Fibroblast of skin of back (primary cell): ENCODE data around the gene ZBTB20.

Source experiments
- DNase-seq: peaks from one replicate; pipeline ENCODE4 v3.0.0-alpha.2; 2013

The ZBTB20 gene

DNA sequence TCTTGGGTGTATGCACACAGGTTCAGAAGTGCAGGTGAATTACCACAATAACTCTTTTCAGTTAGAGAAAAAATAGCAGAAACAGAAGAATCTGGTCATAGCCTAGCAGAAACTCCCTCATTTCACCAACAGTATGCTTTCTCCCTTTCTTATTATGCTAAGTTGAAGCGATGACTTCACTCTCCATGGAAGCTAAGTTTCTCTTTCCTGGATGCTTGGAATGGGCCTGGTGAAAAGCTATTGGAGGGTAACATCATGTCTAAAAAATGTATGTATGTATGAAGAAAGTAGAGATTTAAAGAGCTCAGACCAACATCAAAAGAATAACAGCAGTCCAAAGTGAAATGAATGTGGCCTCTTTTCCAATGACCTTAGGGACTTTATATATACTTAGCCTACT lies 707.8 kb downstream of the ZBTB20 start:
- DNase-seq, result peak; percentile 79

DNA sequence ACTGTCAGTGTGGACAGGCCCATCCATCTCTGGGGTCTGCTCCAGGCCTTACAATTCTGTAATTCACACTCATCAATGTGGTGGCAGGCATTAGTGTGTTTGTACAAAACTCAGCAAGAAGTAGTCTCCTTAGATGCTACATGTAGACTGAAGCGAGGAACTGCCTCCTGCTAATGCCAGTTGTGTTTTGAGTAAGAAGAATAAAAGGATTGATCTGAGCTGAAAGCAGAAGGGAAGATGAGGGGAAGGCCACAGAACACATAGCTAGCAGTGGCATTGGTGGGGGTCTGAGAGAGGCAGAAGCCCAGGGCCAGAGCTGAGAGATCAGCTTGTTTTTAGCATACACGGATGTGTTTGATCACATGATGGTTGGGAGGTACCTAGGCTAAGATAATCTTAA lies 709.2 kb downstream of the ZBTB20 start:
- no peak for DNase-seq

DNA sequence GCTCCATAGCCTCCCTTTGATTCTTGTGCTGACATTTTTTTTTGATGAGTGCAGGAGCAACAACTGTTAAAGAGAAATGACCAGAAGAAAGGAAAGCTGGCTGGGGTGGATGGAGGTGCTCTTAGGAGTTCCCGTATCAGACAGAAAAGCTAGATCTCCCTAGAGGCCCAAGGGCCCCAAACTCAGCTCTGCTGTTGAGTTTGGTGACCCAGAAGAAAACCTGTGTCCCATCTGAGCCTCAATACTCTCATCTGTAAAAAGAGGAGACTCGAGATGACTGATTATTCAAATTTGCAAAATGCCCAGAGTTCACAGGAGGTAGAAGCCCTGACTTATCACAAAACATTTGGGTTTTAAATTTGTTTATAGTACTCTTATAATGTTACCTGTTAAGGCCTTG lies 710.9 kb downstream of the ZBTB20 start:
- DNase-seq, result no peak

DNA sequence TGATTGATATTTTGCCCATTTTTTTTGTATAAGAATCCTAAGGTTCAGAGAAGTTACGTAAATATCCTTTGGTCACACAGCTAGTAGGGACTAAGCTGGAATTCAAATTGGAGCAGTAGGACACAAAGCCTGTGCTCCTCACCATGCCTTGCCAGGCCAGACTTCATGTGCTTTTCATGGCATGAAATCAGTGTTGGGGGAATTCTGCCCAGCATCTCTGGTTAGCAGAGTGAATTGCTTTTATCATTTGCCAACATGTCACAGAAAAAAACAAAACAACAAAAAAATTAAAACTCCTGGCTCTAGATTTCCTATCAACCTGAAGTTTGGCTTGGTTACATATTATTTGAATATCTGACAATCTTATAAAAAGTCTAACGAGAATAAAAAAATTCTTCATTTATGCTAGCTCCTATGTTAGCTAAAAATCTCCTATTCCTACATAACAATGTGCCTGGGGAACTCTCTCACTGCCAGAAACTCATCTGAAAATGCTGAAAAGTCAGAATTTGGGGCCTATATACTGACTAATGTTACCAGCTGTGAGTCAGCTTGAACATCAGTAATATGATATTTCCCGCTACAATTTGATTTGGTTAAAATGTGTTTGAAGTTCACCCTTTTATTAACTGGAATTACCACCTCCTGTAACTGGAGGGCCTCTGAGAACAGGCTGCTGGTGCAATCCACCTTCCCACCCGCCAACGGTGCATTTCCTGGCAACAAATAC lies 711.5 kb downstream of the ZBTB20 start:
- no peak for DNase-seq

DNA sequence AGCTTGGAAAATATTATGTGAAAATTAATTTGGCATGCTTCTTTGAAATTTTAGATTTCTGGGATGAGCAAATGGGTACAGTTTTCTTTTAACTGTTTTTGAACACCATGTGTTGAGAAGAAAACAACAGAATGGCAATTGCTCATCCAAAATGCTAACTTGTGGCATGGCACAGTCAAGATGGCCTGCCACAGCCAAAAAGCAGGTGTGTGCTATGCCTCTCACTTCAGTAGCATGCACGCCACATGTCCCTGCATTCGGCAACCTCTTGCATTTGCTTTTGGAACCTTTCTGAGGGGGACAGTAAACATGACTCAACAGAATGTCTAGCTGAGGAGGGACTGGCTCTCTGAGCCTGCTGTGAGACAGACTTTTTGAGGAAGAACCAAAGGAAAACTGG lies 714.8 kb downstream of the ZBTB20 start:
- DNase-seq, result no peak

DNA sequence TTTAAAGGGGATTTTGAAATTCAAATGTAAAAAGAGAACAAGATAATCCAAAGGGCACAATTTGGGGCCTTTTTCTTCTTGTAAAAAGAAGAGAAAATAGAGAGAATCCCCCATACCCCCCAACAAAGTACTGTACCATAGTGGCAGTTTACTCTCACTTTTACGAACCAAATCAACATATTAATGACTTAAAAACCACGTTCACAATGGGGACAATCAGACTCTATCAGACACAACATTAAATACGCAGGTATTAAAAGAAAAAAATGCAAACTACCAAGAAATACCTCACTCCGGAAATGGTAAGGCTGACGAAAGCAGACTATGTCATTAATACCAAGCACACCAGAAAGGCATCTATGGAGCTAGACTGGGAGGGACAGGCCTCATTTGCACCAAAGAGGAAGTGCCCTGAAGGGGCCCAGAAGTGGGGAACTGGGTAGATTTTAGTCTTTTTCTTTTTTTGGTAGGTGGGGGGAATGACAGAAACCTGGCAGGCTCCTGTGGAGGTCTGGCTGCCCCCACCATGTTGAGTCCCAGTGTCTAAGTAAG lies 719.0 kb downstream of the ZBTB20 start:
- no peak for DNase-seq

DNA sequence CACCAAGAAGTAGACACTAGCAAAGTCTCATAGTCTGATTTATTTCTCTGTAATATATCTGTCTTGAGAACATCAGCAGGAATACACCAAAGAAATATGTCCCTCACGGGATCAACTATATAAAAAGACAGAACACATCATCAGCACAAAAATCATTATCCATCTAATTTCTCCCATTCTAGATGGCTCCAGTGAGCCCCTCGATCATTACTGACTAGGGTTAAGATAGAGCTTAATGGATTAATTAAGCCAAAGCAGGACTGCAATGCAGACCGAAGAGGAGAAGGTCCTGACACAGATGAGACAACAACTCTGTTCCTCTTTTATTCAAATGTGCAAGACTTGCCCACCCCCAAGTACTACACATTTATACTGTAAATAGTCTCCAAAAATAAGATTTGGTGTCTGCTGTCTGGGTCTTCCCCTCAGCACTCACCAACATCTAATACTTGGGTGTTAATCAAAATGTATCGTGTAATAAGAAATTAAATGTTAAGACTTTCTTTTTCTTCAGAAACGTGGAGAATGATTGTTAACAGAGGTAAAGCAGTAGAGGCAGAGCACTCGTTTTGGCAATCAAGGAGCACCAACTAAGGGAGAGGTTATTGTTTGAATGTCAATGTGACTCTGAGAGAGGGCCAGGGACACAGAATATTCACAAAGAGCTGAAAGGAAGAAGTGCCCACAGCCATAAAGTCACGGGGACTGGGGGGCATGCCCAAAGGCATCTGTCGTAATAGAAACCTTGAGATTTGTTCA lies 719.6 kb downstream of the ZBTB20 start:
- no peak for DNase-seq

DNA sequence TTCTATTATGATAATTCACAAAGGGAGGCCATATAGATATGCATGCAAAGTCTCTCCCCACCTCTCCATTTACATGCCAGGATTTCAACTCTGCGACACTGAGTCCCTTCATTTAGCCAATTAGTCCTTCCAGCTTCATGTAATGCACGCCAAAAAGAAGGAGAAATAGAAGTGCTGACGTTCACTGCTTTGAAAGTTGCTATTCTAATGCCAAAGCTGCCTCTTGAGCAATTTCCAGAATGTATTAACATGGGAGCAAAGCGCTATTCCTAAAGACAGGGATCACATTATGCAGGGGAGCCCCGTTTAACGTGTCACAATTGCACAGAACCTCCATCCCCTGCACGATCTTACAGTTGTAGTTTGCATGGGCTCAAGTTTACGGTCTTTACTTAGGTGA lies 722.8 kb downstream of the ZBTB20 start:
- no peak for DNase-seq

DNA sequence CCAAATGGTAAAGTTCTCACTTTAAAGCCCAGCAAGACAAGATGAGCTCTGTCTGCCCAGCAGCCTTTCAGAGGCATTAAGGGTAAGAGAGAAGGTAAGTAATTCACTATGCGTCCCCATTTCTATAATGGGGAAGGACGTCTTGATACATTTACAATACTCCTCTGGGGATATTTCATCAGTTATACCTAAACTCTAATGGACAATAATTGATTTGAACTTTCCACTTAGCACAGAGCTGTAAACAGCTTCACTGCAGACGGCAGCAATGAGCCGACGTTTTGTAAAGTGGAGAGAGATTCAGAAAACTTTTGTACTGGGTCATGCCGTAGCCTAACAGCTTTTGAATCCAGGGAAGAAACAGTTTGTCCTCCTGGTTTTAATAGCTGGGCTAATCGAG lies 725.9 kb downstream of the ZBTB20 start:
- DNase-seq, result no peak

DNA sequence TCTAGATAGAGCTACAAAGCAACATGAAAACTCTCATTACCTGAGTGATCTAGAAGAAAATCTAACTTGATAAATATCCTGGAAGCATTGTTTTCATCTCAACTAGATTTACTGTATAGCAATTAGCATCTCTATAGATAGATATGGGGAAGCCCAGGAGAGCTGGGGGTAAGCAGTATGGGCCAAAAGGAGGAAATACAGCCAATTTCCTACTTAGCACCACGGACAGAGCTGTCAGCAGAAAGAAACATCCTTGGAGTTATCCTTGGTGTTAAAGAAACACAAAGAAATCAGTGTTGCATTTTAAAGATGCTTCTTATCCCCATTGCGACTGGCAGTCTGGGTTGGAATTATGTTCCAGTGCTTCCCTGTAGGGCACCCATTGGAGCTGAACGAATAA lies 727.0 kb downstream of the ZBTB20 start:
- DNase-seq, result no peak

DNA sequence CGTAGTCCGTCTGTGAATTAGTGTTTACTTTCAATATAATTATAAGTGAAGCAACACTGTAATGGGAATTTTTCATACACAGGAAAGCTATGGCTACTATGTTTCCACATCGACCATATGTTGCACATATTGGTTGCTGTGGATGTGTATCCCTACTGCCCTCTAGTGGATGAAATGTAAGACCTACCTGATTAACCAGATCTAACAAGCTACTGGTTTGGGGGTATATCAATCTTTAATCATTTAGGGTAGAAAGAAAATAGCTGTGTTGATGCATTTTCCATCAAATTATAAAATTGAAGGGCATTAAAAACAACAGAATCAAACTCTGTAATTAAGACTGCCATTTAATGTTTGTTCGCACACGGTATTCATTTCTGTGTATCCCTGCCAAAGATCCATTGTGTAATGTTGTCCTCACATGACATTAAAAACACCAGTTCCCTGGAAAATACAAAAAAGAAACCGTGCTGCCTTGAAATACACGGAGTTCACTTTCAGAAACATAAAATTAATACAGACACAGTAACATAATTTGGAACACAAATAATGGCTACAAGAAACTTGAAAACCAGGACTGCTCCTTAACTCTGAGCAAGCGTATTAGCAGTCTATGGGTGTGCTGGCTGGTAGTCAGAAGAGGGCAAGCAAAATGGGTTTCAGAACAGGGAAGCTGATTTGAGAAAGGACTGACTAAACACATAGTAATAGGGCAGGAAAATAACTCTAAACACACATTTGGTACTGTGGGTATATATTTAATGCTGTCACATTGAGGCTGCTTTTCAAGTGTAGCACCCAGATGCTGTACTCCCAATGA lies 728.2 kb downstream of the ZBTB20 start:
- peak; percentile 75 for DNase-seq

DNA sequence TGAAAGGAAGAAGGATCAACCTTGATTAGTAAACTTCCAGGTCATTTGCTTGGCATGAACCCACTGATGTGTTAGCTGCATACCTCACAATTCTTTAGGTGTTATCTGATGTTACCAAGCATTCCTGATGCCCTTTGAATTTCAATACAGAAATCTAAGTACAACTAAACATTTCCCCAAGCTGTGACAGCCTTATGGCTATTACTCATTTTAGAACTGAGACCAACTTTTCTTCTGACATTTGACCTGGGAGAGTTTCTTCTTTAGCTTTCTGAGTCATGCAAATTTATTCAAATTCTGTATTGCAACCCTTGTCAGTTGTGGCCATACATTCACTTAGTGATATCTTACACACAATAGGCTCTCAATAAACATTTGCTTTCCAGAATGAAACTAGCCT lies 729.0 kb downstream of the ZBTB20 start:
- DNase-seq, result no peak

DNA sequence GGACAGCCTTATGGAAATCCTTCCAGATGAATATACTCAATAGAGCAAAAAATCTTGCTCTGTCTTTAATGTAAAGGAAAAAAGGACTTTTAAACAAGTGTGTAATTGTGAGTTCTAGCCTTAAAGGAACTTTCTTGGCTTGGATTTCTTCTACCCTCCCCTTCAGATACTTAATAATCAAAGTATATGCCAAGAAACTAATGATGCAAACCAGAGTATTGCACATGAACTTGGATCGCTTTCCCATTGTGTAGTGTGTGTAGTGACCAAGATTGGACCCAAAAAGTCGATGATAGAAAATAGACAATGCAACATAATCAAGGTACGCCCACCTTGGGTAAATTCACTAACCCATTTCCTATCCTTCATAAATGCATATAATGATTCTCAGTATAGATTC lies 729.4 kb downstream of the ZBTB20 start:
- DNase-seq, result no peak

DNA sequence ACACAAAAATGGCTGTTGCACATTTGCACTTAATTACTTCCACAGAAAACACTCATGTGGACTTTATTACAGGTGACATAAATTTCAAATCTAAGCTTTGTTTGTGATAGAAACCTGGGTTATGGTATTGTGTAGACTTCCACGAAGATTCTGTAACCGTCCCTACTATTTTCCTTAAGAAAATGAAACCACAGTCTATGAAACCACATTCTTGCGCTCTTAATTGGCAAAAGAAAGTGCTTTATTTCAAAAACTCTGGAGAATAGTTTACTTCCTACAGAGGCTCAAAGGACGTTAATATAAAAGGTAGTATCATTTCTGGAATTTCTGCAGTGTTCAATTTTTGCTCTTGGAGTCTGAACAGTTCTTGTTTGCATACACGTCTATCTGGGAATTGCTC lies 729.8 kb downstream of the ZBTB20 start:
- DNase-seq, result no peak

DNA sequence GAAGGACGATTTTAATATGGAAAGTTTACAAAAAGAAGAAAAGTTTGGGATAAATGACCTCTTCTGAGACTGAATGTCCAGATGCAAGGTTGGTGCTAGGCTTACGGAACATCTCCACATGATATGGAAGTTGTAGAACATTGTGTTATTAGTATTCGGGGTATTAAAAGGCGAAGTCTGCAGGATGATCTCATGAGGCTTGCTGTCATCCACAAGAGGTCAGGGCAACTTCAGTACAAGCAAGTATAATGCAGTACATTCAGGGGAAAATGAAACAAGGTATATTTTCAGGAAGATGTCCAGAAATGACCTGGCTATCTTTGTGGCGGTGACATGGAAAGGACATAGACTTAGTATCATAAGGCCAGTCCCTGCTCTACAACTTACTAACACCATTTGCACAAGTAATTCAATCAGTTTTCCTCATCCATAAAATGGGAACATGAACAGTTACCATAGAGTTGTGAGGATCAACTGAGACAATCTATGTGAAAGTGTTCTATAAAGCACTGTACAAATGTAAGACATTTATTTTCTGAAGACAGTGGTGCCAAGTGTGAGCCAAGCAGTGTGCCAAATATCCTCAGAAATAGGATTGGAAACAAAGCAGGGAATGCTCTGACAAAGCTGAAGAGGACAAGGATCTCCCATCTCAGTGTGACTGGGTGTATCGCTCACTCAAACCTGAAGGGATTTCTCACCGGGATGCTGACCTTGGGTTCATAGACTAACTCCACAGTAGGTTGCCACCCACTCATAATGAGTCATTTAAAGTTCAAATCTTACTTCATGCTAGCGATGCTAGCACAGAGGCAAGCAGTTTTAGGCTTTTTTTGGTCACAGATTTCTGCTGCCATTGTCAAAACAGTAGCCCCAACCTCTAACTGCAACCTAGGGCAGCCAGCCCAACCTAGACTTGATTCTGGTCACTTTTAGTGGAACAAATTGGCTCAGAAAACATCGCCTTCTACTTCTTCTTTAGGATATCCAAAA lies 735.0 kb downstream of the ZBTB20 start:
- DNase-seq, result peak; percentile 42

DNA sequence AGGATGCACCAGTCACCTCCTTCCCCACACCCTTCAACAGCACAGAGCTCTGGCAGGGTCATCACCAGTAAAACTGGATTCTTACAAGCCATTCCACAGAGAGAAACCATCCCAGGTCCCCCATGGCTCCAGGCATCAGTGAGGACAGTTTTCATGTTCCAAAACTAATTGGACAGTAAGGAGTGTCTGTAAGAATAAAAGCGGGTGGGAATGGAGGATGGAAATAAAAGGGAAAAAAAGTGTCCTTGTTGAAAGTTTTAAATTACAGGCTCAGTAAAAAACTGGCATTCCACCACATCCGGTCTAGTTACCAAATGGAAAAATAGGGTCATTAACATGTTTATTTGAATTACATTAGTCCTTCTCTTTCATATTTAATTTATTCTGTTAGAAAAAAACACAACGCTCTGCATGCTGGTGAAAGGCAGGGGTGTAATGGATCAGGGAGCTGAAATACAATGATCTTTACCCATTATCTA lies 735.9 kb downstream of the ZBTB20 start:
- DNase-seq, result peak; percentile 51

DNA sequence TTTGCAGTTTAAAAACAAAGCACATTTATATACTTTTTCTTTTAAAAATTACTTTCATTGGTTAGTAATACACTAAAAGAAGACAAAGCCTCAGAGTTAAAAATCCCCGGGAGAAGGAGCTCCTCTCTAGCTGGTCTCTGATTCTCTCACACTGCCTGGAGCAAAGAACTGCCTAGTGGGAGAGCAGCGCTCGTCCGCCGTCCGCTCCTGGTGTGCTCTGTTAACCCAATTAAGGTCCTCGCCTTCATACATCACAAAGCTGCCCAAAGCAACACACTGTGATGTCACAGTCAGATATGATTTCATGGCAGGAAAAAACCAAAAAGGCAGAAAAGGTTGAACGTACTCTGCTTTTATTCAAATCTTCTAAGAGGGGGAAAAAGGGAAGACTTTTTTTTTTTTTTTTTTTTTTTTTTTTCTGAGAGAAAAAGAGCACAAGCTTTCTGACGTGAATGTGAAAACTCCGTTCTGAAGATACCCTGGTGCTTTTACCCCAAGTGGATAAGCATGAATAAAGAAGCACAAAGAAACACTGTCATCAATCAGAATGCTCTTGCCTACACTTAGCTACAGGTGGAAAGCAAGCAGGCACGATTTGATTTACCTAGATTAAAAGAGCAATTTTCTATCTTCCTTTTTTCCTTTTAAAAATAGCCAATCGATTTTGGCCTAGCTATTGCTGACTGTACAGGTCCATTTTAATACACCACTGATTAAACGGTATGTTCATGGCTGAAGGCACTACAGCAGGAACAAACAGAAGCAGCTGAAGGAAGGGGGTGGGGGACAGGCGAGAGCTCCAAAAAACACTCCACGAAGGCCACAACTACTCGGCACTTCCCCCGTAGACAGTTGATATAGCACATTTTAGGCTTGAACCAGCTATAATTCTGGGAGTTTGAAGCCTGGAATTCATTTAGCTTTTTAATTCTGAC lies 738.1 kb downstream of the ZBTB20 start:
- DNase-seq, result no peak

DNA sequence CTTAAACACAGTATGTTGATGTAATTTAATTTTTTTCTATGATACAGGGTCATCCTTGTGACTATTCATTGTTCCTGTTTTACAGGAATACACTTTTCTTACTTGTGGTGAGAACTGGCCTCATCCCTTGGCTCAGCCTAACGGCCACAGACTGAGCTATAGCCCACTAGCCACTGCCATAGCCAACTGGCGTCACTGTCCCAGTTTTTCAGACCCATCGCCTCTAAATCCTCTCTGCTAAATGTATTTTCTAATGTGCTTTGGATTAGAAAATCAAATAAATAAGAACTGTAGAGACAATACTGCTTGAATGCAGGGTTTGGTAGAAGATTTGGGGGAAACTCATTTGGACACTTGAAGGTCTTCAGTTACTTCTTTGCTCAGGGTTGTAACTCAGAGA lies 740.2 kb downstream of the ZBTB20 start:
- DNase-seq, result no peak

DNA sequence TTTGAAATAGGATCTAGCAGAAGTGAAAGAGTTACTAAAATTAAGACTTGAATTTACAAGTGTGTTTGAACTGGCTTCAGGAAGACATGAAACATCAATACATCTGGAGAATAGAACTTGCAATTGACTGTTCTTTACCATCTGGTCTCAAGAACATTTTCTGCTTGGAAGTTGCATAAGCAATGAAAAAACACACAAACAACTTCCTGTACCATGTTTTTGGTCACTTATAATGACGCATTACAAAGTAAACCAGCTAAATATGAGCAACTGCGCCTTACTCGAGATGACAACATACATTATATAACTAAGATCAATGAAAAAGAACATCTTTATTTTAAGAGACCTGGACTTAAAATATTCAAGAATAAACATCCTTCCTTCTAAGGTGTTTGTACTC lies 740.8 kb downstream of the ZBTB20 start:
- no peak for DNase-seq

DNA sequence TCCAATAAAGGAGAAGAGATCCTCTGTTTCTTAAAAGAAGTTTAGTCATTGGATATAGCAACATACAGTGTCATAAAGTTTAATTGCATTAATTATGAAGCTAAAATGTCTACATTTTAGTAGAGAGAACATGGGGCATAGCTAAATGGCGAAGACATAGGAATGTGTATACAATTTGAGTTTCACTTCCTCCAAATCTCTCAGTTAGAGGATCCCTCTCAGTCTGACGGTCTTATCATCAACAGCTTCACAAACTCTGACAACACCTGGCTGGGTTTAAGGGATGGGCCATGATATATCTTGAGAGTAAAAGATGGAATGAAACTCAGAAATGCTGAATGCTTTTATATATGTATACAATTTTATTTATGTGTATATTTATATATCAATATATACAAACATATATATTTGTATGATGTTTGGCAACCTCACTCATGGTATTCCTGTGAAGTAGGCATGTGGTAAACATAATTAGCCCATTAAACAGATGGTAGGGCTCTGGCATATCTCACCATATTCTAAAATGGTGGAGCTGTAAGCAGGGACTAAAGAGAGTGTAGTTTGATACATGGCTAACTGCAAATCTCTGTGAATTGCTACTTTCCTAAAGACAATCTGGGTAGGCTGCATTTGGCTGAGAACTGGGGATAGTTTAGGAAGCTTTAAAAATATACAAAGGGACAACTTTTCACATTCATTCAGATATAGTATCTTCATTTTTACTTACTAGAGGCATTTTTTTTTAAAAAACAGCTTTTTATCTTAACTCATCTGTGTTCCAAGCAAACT lies 741.7 kb downstream of the ZBTB20 start:
- DNase-seq, result no peak
